HG03064 (cell line): Measurements from ENCODE around the gene TP53I13.

Source experiments
- ATAC-seq: cut with Tn5 transposase; IDR thresholded peaks from one replicate; pipeline ENCODE4 v1.9.1; 2021; ENCODE audit warnings: low read depth; ENCODE audit not compliant: unreplicated experiment

TP53I13 gene

GRCh38 chr17:29612404-29613280 lies 44.1 kb downstream of the TP53I13 start:
- no peak for ATAC-seq

- no peak for ATAC-seq
Measured at GRCh38 chr17:29613352-29613837, 44.9 kb downstream of the TP53I13 start.

GRCh38 chr17:29613856-29614255 lies 45.4 kb downstream of the TP53I13 start:
- no peak for ATAC-seq

- ATAC-seq: no peak
Measured at GRCh38 chr17:29614349-29615047, 46.0 kb downstream of the TP53I13 start.

GRCh38 chr17:29615048-29615385 lies 46.5 kb downstream of the TP53I13 start:
- no peak for ATAC-seq

GRCh38 chr17:29615492-29616299 lies 47.2 kb downstream of the TP53I13 start:
- no peak for ATAC-seq

- ATAC-seq: no peak
Measured at GRCh38 chr17:29616300-29617048, 48.0 kb downstream of the TP53I13 start.

- ATAC-seq: no peak
Measured at GRCh38 chr17:29617125-29617480, 48.6 kb downstream of the TP53I13 start.

GRCh38 chr17:29617481-29618271 lies 49.2 kb downstream of the TP53I13 start:
- ATAC-seq: no peak

GRCh38 chr17:29618272-29619065 lies 50.0 kb downstream of the TP53I13 start:
- no peak for ATAC-seq

- no peak for ATAC-seq
Measured at GRCh38 chr17:29619251-29619650, 50.8 kb downstream of the TP53I13 start.

- ATAC-seq: no peak
Measured at GRCh38 chr17:29620271-29620670, 51.8 kb downstream of the TP53I13 start.

GRCh38 chr17:29620779-29621500 lies 52.4 kb downstream of the TP53I13 start:
- no peak for ATAC-seq

GRCh38 chr17:29621751-29622194 lies 53.3 kb downstream of the TP53I13 start:
- ATAC-seq: no peak
